NCI-H345 (cell line): ENCODE measurements around the gene YIPF5.

ENCODE experiments used
- DNase-seq: peaks from one replicate; lab custom pipeline; 2025; lab: John Stamatoyannopoulos, UW

YIPF5 gene

DNA sequence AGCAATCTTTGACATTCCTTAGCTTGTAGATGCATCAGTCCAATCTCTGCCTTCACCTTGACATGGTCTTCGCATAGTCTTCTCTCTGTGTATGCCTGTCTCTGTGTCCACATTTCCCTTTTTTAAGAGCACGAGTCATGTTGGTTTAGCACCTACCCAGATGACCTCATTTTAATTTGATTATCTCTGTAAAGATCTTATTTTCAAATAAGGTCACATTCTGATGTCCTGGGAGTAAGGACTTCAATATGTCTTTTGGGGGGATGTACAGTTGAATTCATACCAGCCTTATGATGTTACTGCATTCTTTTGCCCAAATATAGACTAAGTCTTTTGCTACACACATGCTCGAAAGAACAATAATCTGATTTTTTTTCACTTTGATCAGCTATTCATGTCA, 7.1 kb upstream of the YIPF5 start:
- DNase-seq: no peak

GRCh38 chr5:144173766-144174165, 3.3 kb upstream of the YIPF5 start:
- DNase-seq: no peak

DNA sequence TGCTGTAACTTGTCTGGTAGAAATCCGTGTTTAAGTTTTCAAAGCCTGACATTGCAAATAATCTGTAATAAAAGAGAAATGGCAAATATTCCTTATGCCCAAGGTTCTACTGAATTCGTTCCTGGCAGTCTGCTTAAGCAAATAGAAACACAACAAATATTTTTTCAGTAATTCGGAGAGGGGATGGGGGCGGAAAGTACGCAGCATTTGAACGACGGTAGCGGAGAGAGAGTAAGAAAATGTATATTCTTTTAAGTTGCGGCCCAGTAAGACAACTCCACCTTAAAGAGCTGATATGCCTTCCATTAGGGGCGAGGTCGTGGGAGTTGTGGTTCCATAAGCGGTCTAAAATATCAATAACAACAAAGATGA, 569 bp downstream of the YIPF5 start:
- no peak for DNase-seq

DNA sequence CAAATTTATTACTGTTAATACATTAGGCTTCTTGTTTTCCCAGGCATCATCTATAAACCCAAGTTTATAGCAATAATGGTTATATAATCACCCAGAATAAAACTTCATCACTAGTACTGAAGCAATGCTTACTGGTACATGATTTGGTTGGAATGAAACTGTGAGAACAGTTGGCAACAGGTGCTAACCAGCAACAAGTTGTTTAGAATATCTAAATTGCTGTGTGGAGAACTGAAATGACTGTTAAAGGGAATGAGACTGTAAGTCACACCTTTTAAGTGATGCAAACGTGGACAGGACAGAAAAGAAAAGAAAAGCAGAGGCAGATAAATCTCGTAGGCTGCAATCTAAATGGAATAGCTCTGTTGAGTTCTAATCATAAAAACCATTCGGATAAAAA, 2.5 kb downstream of the YIPF5 start:
- DNase-seq: no peak

DNA sequence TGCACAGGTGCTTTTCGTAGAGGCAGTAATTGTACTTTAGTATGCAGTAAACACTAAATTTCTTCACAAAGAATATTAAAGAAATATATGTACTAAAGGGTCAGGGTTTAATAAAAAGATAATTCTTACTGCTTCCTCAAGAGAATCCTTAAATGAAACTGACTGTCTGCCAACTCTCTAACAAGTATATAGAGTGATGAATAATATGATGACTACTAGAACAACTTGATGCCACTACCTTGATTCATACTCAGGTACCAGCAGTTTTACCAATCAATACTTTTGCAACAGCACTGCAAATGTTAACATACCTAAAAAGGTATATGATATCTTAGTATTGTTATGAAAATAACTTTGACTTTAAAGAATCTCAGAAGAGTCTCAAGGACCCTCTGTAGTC, 3.8 kb downstream of the YIPF5 start:
- DNase-seq: no peak

- no peak for DNase-seq
Observed at GRCh38 chr5:144162686-144163085, 7.8 kb downstream of the YIPF5 start.

DNA sequence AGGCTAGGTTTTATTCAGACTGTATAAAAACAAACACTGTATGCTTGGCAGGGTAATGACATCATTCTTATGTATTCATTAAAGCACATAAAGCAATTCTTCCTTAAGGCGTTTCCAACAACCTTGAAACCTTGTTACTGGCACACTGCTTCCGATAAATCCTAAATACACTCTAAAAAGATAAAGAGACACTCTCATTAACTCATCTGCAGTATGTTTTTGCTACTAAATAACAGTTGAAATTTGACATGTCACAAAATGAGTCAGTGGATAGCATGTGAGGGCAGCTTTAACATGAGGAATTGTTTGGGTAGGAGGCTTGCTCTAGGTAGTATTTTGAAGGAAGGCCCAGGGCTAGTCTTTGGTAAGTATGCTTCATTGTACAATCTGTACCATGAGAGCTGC, 13.7 kb downstream of the YIPF5 start:
- DNase-seq: no peak

GRCh38 chr5:144151026-144151425, 19.4 kb downstream of the YIPF5 start:
- DNase-seq: no peak

DNA sequence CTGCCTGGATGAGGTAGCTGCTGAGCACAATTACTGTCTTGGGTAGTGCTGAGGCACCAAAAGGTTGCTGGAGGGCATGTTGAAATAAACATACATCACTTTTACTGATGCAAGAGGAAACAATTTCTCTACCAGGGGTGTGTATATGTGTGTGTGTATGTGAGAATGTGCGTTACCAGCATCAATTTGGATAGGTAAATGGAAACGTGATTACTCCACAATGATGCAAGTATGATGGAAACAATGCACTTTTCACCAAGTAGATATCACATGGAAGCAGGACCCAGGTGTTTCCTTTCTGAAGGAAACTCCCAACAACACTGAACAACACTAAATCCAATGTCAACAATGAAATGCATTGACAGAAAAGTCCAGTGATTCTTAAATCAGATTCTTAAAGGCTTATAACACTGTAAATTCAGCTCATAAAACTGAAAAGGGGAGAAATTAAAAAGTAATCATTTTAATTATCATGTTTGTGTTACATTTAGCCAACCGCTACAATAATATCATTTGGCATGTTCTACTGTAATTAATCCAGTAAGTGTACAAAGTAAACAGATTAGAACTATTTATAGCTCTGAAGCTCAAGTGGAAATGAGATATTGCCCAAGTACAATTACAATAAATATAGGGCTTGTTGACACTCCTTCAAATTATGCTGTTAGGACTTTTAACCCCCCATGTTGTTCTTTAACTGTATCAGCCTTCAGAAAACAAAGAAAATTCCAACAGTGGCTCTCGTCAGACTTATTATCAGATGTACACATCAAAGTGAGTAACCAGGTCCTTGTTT, 25.3 kb downstream of the YIPF5 start:
- DNase-seq: no peak

DNA sequence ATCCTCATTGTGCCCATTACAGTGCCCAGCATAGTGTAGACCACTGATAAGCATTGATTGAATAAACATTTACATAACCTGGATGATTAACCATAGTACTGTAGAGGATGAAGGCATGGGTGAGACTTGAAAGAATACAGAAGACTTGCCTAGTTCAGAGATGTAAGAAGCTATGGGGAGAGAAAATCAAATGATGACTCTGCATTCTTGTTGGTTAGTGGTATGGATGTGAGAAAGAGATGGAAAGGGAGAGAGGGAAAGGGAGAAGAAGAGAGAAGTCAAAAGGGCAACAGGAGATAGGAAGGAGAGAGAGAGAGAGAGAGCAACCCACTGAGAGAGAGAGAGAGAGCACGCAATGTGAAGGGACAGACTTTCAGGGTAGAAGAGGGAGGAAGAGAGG, 26.8 kb downstream of the YIPF5 start:
- DNase-seq: no peak

GRCh38 chr5:144142824-144143162, 27.7 kb downstream of the YIPF5 start:
- DNase-seq: no peak

- peak; percentile 28 for DNase-seq
Observed at GRCh38 chr5:144142139-144142823, 28.2 kb downstream of the YIPF5 start.

DNA sequence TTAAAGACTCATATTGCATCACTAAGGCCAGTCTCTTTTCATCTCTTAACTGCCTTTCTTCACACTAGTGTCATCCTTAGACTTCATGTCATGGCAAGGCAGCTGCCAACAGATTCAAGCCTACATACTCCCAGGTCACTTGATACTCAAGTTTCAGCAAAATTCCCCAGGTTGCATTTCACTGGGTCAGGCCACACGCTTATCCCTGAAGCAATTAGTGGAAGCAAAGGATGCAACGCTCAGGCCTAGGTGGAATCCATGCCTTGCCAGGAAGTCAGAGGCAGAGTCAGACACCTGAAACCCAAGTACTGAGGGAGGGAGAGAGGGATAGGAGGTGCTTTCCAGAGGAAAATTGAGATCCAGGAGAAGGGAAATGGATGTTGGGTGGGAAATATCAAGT, 28.9 kb downstream of the YIPF5 start:
- DNase-seq: no peak

DNA sequence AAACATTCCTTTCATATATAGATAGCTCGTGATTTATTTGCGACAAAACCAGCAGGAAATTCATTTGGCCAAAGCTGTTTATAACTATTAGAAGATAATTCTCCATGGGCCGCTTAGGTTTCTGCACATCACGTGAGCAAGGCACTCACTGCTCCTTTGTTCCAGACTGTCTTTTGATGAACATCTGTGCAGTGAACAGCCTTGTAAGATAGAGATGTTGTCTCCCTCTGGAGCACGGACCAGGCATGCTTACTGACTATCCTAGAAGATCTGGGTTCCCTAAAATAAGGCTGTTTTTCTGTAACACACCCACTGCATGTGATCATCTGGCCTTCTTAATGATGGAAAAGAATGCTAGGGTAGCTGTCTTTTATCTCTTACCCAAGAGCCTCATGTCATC, 30.9 kb downstream of the YIPF5 start:
- no peak for DNase-seq

DNA sequence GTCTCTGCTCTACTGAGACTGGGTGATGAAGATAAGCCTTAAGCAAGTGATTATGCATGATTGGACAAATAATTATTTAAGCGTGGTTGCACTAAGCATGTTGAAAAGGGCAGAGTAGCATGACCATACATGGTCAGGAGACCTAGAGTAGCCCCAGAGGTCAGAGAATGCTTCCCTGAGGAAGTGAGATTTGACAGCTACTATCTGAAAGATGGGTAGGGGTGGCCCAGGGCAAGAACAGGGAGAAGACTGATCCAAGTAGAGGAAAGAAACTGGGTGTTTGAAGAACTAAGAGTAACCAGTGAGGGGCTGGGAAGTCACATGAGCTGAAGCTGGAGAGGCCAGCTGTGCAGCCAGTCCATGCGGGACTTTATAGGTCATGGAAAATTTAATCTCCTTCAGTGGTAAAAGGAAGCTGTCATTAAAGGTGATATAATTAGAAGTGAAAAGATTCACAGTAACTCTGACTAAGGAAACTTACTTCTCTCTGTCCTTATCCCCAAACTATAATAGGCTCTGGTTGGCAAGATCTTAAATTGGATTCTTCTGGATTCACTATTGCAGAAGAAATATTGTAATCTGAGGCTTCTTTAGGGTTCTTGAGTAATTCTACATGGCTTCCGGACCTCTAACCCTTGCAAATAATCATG, 35.2 kb downstream of the YIPF5 start:
- no peak for DNase-seq

- no peak for DNase-seq
Observed at GRCh38 chr5:144134194-144134826, 36.1 kb downstream of the YIPF5 start.

DNA sequence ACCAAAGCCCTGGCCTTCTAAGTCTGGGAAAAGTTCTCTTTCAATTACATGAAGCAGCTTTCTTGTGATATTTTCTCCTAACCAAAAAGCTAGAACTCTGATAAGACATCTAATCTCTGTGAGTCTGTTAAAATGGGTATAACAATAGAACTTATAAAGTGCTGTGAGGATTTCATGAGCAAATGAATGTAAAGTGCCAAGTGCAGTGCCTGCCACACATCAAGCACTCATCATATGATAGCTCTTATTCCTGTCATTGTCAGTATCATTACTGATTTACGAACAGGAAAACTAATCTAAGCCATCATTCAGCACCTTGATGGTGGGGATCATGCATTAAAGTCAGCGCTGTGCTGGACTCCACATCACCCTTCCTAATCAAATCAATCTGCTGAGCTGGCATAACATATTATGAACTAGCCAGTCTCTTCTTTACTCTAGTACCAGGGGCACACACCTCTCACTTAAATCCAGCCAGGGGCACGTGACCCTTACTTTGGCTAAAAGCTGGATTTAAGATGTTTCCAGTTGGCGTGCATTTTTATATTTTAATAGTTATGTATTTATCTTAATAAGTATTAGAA, 37.3 kb downstream of the YIPF5 start:
- no peak for DNase-seq

DNA sequence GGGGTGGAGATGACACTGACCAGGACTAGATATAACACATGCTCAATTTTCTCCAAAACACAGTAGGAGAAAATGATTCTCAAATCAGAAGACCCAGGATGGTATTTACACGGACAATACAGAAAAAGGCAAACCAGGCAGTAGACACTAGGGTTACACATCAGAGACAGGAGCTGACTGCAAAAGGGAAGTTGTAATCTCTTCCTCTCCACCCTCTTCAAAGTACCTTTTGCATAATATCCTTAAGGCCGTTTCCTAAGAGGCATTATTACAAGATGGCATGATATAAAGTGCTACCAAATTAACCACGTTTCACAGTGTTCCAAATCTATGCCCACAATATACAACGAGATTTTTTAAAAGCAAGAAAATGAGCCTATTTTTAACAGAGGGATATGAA, 39.2 kb downstream of the YIPF5 start:
- no peak for DNase-seq

GRCh38 chr5:144130306-144130705, 40.2 kb downstream of the YIPF5 start:
- no peak for DNase-seq

DNA sequence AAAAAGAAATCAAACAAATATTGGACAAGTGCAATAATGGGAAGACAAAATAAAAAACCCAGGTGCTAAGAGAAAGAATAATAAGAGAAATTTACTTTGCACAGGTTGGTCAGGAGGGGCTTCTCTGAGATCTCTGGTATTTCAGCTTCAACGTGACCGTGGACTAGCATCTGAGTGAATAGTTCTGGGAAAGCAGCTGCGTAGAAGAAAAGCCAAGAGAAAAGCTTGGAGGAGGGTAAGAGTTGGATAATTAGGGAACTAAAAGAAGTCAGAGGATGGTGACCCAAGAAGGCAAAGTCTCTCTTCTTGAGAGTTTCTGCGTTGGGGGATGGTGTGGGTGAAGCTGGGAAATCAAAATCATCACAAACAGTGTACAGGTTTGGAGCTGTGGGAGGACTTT, 41.6 kb downstream of the YIPF5 start:
- DNase-seq: no peak

DNA sequence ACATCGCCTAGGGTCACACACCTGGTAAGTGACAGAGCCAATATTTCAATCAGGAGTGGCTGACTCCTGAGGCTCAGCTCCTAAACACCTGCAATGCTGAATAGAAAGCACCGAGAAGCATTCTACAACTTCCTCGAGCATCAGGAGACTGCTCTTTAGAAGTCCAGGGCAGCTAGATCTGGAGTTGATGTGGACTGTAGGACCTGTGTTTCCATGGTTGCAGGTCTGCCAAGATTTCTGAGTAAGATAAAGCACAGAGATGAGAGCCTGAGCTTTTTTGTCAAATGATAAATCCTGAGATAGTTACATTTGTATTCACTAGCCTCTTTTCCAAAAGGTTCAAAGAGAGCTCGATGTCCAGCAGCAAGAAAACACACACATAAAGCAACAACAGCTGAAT, 43.8 kb downstream of the YIPF5 start:
- no peak for DNase-seq

DNA sequence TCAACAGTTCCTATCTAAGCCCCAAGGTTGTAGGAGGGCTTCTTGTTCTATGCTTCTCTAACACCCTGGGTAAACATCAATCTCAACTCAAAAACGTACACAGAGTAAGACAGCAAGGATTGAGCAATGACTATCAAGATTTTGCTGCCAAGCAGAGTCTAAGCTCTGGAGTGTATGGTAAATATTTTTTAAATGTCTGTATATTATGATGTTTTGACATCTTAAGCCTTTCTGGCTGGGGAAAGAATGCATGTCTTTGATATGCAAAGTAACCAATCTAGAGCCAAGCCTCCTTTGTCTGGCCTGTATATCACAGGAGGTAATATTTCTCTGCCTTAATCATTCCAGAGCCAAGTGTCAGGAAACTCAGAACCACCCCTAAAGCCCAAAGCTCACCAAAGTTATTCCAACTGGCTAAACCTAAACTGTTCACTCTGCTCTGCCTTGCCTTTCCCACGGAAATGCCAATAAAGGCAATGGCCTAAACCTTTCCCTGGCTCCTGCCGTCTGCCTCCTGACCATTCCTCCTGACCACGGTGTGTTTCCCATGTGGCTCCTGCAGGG, 45.2 kb downstream of the YIPF5 start:
- no peak for DNase-seq
